ENCODE data around the gene CNIH1. TPM values are rescaled to one million over a fixed set of nuclear protein-coding genes. Genes with fewer than 3 reads are reported as not detected.

CNIH1 gene
- total and polyA plus RNA-seq, 2 of the 13 experiments (the other 11 are each of a cell fraction or from before 2014, with no cell fraction given) = 166 to 421 TPM

DNA sequence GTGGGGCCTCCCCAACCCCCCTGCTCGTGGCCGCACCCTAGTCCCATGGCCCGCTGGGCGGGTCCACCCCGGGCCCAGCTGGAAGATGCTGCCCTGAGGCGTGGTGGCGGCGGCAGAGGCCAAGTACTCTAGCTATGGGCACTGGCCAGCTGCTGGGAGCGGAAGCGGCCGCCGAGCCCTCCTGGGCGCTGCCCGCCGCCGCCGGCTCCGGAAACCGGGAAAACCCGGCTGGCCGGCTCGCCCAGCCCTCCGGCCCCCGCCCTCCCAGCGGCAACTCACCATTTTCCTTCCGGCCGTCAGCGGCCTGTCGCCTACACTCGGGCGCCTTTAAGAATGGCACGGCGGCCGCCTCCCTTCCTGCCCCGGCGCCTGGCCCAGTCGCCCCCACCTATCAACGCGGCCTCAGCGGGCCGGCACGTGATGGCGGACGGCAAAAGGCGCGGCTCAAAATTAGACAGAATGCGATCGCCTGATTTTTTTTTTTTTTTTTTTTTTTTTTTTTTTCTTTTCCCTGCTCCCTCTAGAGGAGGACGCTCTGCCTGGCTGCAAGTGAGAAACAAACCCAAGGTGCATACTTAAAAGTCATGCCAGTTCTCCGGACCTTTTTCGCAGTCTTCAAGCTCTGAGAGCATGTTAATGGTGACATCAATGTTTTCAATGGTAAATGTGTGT, 47.6 kb upstream of the CNIH1 start, which contains the start of gene GMFB (continued):
- TF ChIP-seq ZBTB43 (CRISPR knock-in tag; conservative IDR thresholded peaks at IDR 0.05) (peak; percentile 76), SOX13 (IDR thresholded peaks at IDR 0.05) (no peak), SOX13 (CRISPR knock-in tag; conservative IDR thresholded peaks at IDR 0.05 in 1 of 2, IDR thresholded peaks at IDR 0.05 in 1 of 2) (peak in 1 of 2 experiments; percentile 57; a peak in 1 of 4 replicates), ATF3 (CRISPR knock-in tag; IDR thresholded peaks at IDR 0.05) (peak; percentile 37; the same call in 1 of the 2 replicates), ZNF589 (CRISPR knock-in tag; conservative IDR thresholded peaks at IDR 0.05) (no peak), SUZ12 (IDR thresholded peaks at IDR 0.05; ENCODE audit: low read depth, low read length) (no peak), RERE (CRISPR knock-in tag; IDR thresholded peaks at IDR 0.05; ENCODE audit: low read depth) (no peak), JARID2 (CRISPR knock-in tag; IDR thresholded peaks at IDR 0.05; ENCODE audit: insufficient replicate concordance) (no peak), KLF13 (CRISPR knock-in tag; IDR thresholded peaks at IDR 0.05) (0 out of 2 replicates have a peak, but pooled peaks have one; percentile 31), SNAI1 (CRISPR knock-in tag; IDR thresholded peaks at IDR 0.05; ENCODE audit: borderline replicate concordance) (peak; percentile 74), ETV5 (CRISPR knock-in tag; IDR thresholded peaks at IDR 0.05; ENCODE audit: borderline replicate concordance) (peak; percentile 86; the same call in 1 of the 2 replicates), ATAD3A (CRISPR knock-in tag; IDR thresholded peaks at IDR 0.05) (no peak), ZNF496 (CRISPR knock-in tag; IDR thresholded peaks at IDR 0.05; ENCODE audit: insufficient replicate concordance) (no peak), ZNF883 (CRISPR knock-in tag; IDR thresholded peaks at IDR 0.05; ENCODE audit: not compliant biosample characterization) (peak; percentile 67), MAX (IDR thresholded peaks at IDR 0.05) (peak; percentile 85)
- TF ChIP-seq, protein P1, sequence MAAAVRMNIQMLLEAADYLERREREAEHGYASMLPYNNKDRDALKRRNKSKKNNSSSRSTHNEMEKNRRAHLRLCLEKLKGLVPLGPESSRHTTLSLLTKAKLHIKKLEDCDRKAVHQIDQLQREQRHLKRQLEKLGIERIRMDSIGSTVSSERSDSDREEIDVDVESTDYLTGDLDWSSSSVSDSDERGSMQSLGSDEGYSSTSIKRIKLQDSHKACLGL (CRISPR knock-in tag; IDR thresholded peaks at IDR 0.05) = peak; percentile 63; the same call in 1 of the 2 replicates
- TF ChIP-seq, protein P2, sequence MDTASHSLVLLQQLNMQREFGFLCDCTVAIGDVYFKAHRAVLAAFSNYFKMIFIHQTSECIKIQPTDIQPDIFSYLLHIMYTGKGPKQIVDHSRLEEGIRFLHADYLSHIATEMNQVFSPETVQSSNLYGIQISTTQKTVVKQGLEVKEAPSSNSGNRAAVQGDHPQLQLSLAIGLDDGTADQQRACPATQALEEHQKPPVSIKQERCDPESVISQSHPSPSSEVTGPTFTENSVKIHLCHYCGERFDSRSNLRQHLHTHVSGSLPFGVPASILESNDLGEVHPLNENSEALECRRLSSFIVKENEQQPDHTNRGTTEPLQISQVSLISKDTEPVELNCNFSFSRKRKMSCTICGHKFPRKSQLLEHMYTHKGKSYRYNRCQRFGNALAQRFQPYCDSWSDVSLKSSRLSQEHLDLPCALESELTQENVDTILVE (CRISPR knock-in tag; IDR thresholded peaks at IDR 0.05) = peak; percentile 74
- TF ChIP-seq, protein P3, sequence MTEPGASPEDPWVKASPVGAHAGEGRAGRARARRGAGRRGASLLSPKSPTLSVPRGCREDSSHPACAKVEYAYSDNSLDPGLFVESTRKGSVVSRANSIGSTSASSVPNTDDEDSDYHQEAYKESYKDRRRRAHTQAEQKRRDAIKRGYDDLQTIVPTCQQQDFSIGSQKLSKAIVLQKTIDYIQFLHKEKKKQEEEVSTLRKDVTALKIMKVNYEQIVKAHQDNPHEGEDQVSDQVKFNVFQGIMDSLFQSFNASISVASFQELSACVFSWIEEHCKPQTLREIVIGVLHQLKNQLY (CRISPR knock-in tag; IDR thresholded peaks at IDR 0.05) = peak; percentile 55; the same call in 1 of the 2 replicates

Measured in HepG2 (cell line).